Colonic mucosa (tissue), 4 donors: ENCODE data around the gene PRICKLE2. TPM values are rescaled to one million over a fixed set of nuclear protein-coding genes. Genes with fewer than 3 reads are reported as not detected.
"Not testable (repeated sequence)": the region's sequence is repeated elsewhere in the genome, so short reads cannot be mapped to it uniquely, and the experiment has no call there.

ENCODE experiments used
- DNase-seq: peaks from one replicate; pipeline ENCODE4 v3.0.0-alpha.2; 2020
- H3K27ac ChIP-seq: fragments of 200-600 bp; one replicate; pipeline ENCODE4 v1.8.0; 2021
- H3K27me3 ChIP-seq: fragments of 200-600 bp; one replicate; pipeline ENCODE4 v1.8.0; 2021
- H3K36me3 ChIP-seq: fragments of 200-600 bp; one replicate; pipeline ENCODE4 v1.8.0; 2021
- H3K4me1 ChIP-seq: fragments of 200-600 bp; one replicate; pipeline ENCODE4 v1.8.0; 2021; ENCODE audit warnings: mild to moderate bottlenecking
- H3K4me3 ChIP-seq: fragments of 200-600 bp; one replicate; pipeline ENCODE4 v1.8.0; 2021
- H3K9ac ChIP-seq, 2 donors: one replicate each; pipeline ENCODE4 v1.7.0; 2013; ENCODE audit warnings: control low read depth in 2 of 2, low read depth in 2 of 2, low read length in 2 of 2
- H3K9me3 ChIP-seq: fragments of 200-600 bp; one replicate; pipeline ENCODE4 v1.8.0; 2021
- CTCF ChIP-seq: fragments of 200-600 bp; IDR thresholded peaks from one replicate; pipeline ENCODE4 v1.8.0; 2022; ENCODE audit warnings: antibody characterized with exemption, mild to moderate bottlenecking
- intact Hi-C: fragments of 100-400 bp; cut with DNase I; formaldehyde crosslinking; loops from one replicate; pipeline ENCODE4 v1.14.1; 2022
- total RNA-seq, 2 donors: library from RNA; stranded (reverse); fragmentation: NEBNext Ultra II Directional in 1 of 2; extraction: Animal tissue kit (Norgen Biotek cat#: 25700) in 1 of 2; gene quantifications; one replicate each; pipeline ENCODE4 v1.2.1, GENCODE V29; 2021
- donor health status: healthy.
- donor health status: DM: no; HTN: no; CAD: no.
- donor health status: DM: no; HTN: no; CAD: no.

The PRICKLE2 gene
- total RNA-seq, 2 donors from 2014 or later: 4.4 to 7.6 TPM

DNA sequence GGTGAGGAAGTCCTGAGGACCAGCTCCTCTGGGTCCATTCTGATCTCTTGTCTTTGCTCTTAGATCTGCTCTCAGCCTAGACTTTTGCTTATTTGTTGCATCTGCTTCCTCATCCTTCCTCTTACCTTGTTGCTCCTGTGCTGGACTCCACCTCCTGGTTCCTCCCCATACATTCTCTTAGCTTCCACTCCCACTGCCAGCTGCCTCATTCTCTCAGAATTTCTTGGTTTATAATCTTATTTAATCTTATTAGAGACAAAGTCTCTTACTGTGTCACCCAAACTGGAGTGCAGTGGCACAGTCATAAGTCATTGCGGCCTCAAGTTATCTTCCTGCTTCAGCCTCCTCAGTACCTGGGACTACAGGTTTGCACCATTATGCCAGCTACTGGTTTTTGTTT, 133.8 kb downstream of the PRICKLE2 start:
- no peaks in the 10 kb centered on the region for H3K36me3 ChIP-seq
- H3K4me1 ChIP-seq: no peaks in the 10 kb centered on the region
- H3K9ac ChIP-seq: no peak overlapping the region
- intact Hi-C loops: no loop called here
- no peak overlapping the region for H3K27ac ChIP-seq
- DNase-seq: no peak
- H3K27me3 ChIP-seq: no peaks in the 10 kb centered on the region
- no peaks in the 10 kb centered on the region for H3K9me3 ChIP-seq
- H3K4me3 ChIP-seq: no peak overlapping the region
- TF ChIP-seq CTCF: no peak

DNA sequence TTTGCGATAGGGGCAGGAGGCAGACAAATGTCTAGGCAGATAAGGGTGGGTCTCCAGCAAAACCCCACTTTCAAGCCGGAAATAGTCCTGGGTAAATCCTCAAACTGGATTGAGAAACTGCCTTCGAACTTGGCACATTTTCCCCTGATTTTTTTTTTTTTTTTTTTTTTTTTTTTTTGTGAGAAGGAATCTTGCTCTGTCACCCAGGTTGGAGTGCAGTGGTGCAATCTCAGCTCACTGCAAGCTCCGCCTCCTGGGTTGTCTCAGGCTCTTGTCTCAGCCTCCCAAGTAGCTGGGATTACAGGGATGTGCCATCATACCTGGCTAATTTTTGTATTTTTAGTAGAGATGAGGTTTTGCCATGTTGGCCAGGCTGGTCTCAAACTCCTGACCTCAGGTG, 135.9 kb downstream of the PRICKLE2 start:
- DNase-seq: not testable (repeated sequence)

GRCh38 chr3:64088408-64089205, 136.7 kb downstream of the PRICKLE2 start:
- no peak for TF ChIP-seq CTCF
- Histone ChIP-seq H3K4me3 (no peak overlapping the region), H3K9ac (no peak overlapping the region), H3K27ac (no peak overlapping the region), H3K36me3 (no peaks in the 10 kb centered on the region), H3K9me3 (no peaks in the 10 kb centered on the region), H3K27me3 (no peaks in the 10 kb centered on the region), H3K4me1 (no peaks in the 10 kb centered on the region)
- DNase-seq: no peak
- intact Hi-C loops: no loop called here

More for the DNA sequence above, 135.9 kb downstream of the PRICKLE2 start:
- H3K9me3 ChIP-seq, H3K4me3 ChIP-seq, H3K27me3 ChIP-seq, intact Hi-C loops, H3K4me1 ChIP-seq, H3K27ac ChIP-seq, H3K9ac ChIP-seq, H3K36me3 ChIP-seq: not testable (repeated sequence)

GRCh38 chr3:64086479-64087252, 138.6 kb downstream of the PRICKLE2 start:
- Histone ChIP-seq H3K36me3 (no peaks in the 10 kb centered on the region), H3K4me1 (no peaks in the 10 kb centered on the region), H3K4me3 (no peak overlapping the region), H3K9ac (no peak overlapping the region), H3K27ac (no peak overlapping the region), H3K27me3 (no peaks in the 10 kb centered on the region), H3K9me3 (no peaks in the 10 kb centered on the region)
- intact Hi-C loops: no loop called here
- no peak for DNase-seq
- TF ChIP-seq CTCF: no peak

DNA sequence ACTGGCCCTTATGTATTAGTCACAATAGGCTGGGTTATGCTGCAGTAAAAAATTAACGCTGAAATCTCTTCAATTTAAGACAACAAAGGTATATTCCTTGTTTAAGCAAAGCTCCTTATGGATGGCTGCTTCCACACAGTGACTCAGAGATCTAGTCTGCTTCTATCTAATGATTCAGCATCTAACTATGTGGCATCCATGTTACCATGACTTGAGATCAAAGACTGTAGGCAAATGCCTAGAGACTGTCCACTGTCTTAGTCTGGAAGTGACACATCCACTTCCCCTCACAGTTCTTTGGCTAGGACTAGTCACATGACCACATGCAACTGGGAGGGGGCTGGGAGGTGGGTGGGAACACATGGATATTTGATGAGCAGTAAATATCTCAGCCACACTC, 140.6 kb downstream of the PRICKLE2 start:
- H3K4me1 ChIP-seq: no peaks in the 10 kb centered on the region
- no peaks in the 10 kb centered on the region for H3K36me3 ChIP-seq
- TF ChIP-seq CTCF: no peak
- no peak for DNase-seq
- no peak overlapping the region for H3K9ac ChIP-seq
- no peaks in the 10 kb centered on the region for H3K27me3 ChIP-seq
- no peaks in the 10 kb centered on the region for H3K9me3 ChIP-seq
- no peak overlapping the region for H3K27ac ChIP-seq
- no peak overlapping the region for H3K4me3 ChIP-seq
- intact Hi-C loops: no loop called here

- no peak for DNase-seq
- H3K9ac ChIP-seq: no peak overlapping the region
- intact Hi-C loops: no loop called here
- H3K27ac ChIP-seq: no peak overlapping the region
- H3K27me3 ChIP-seq: no peaks in the 10 kb centered on the region
- no peaks in the 10 kb centered on the region for H3K36me3 ChIP-seq
- no peaks in the 10 kb centered on the region for H3K9me3 ChIP-seq
- no peaks in the 10 kb centered on the region for H3K4me1 ChIP-seq
- H3K4me3 ChIP-seq: no peak overlapping the region
- no peak for TF ChIP-seq CTCF
Observed at GRCh38 chr3:64083575-64083974, 141.7 kb downstream of the PRICKLE2 start.
